Heart left ventricle (tissue), 16 donors: Measurements from ENCODE around the gene PNPLA2. TPM values are rescaled to one million over a fixed set of nuclear protein-coding genes. Genes with fewer than 3 reads are reported as not detected.

Experiments used
- ATAC-seq, 4 donors: fragments of 200-7000 bp; cut with Tn5 transposase; one replicate each; pipeline ENCODE4 v1.9.1; 2020 to 2022; ENCODE audit warnings: moderate library complexity in 4 of 4, mild to moderate bottlenecking in 3 of 4, moderate number of reproducible peaks in 1 of 4
- DNase-seq, 5 donors: peaks; one replicate each; pipeline ENCODE4 v3.0.0-alpha.2; 2020
- H3K27ac ChIP-seq, 12 donors: fragments of 200-600 bp; sonication (generic) in 4 of 12; one replicate each; pipeline versions ENCODE4 v1.5.0 to v1.8.0; 2016 to 2022; ENCODE audit warnings: mild to moderate bottlenecking in 2 of 12
- H3K27me3 ChIP-seq, 9 donors: fragments of 200-600 bp; sonication (generic) in 2 of 9; one replicate each; pipeline versions ENCODE4 v1.5.1 to v1.8.0; 2016 to 2022; ENCODE audit warnings: mild to moderate bottlenecking in 3 of 9
- H3K36me3 ChIP-seq, 9 donors: fragments of 200-600 bp; sonication (generic) in 2 of 9; one replicate each; pipeline versions ENCODE4 v1.5.0 to v1.8.0; 2018 to 2022; ENCODE audit warnings: mild to moderate bottlenecking in 2 of 9
- H3K4me1 ChIP-seq, 12 donors: fragments of 200-600 bp; sonication (generic) in 4 of 12; one replicate each; pipeline versions ENCODE4 v1.5.0 to v1.8.0; 2016 to 2022; ENCODE audit warnings: mild to moderate bottlenecking in 3 of 12
- H3K4me3 ChIP-seq, 12 donors: fragments of 200-600 bp; sonication (generic) in 4 of 12; one replicate each; pipeline versions ENCODE4 v1.5.0 to v1.8.0; 2017 to 2022; ENCODE audit warnings: mild to moderate bottlenecking in 9 of 12, moderate library complexity in 4 of 12
- H3K9me3 ChIP-seq, 12 donors: fragments of 200-600 bp; sonication (generic) in 4 of 12; one replicate each; pipeline versions ENCODE4 v1.5.0 to v1.8.0; 2016 to 2022; ENCODE audit warnings: mild to moderate bottlenecking in 1 of 12
- CTCF ChIP-seq, 12 donors: fragments of 200-600 bp; sonication (generic) in 4 of 12; IDR thresholded peaks; one replicate each; pipeline versions ENCODE4 v1.5.0 to v1.8.0; 2018 to 2022; ENCODE audit warnings: antibody characterized with exemption in 12 of 12, mild to moderate bottlenecking in 5 of 12
- POLR2A ChIP-seq, 2 donors: fragments of 450-650 bp; IDR thresholded peaks; one replicate each; pipeline ENCODE4 v1.6.1; 2017; ENCODE audit warnings: antibody characterized with exemption in 2 of 2, mild to moderate bottlenecking in 2 of 2, moderate library complexity in 2 of 2
- WGBS, 4 donors: extraction: QIAGEN DNeasy Blood & Tissue Kit in 2 of 4; methylation state at CpG; one replicate each; pipeline versions ENCODE4 v1.1.5 to v1.1.7; 2013 to 2018; 5-methylcytosine and 5-hydroxymethylcytosine counted together
- intact Hi-C, 10 donors: fragments of 100-400 bp; cut with DNase I; formaldehyde crosslinking; loops; one replicate each; pipeline versions ENCODE4 v1.11.1 to v1.14.2; 2022
- polyA plus RNA-seq, 2 donors: library from polyadenylated mRNA; stranded (reverse); fragments of 200-250 nt; gene quantifications; one replicate each; pipeline ENCODE4 v1.2.3, GENCODE V29; 2013
- total RNA-seq, 9 donors: library from RNA; depleted of rRNA in 2 of 9; stranded (reverse); fragments of >200 nt in 2 of 9; fragmentation: NEBNext Ultra II Directional in 3 of 9; extraction: Animal tissue kit (Norgen Biotek cat#: 25700) in 3 of 9; gene quantifications; one replicate each; pipeline versions ENCODE4 v1.1.0 to v1.2.4, GENCODE V29; 2016 to 2023
- donor health status: ischemic (EF 13 %, LVEDD 7.1; RV severe dilation, severe dysfunction).
- donor health status: healthy with polysubstance abuse.
- donor health status: DM: no; HTN: yes; CAD: no.
- donor health status: DM: no; HTN: no; CAD: no.
- donor health status: ischemic (EF 25% LVEDD 6.9; RV normal size, moderate dysfunction).
- donor health status: ischemic (EF 25% LVEDD 5.7; RV mildly dilated, moderate dysfunction).
- donor health status: healthy.
- donor health status: DM: yes; HTN: yes; CAD: no.
- donor health status: ischemic (EF 35%, LVEDD 5.7; RV mildly dilated, moderate dysfunction).
- donor health status: nonischemic (EF 11% LVEDD 7.7; RV severe dilation, severe dysfunction).
- donor health status: DM: yes; HTN: yes; CAD: no.
- donor health status: PGD.
- donor health status: ischemic (EF 29% LVEDD 5.4; RV normal size, mild dysfunction).
- donor health status: nonischemic (EF 23%, LVEDD 6.1; RV moderate dilation, normal function).

PNPLA2 gene
- total and polyA plus RNA-seq, 11 donors: 112 to 348 (median 215) TPM

- Histone ChIP-seq H3K9me3 (no peaks in the 10 kb centered on the region), H3K27me3 (no peaks in the 10 kb centered on the region), H3K4me1 (peaks cover 0 to 44% (median 27%) of the 10 kb centered on the region in 12 donors), H3K27ac (no peak overlapping the region), H3K4me3 (peak overlapping the region in 1 of 12 donors; percentile 90), H3K36me3 (peaks cover 0 to 48% (median 30%) of the 10 kb centered on the region in 9 donors)
- TF ChIP-seq POLR2A (IDR thresholded peaks at IDR 0.05) (no peak), CTCF (IDR thresholded peaks at IDR 0.05) (no peak)
- intact Hi-C loops: no loop called here
- DNase-seq: peak in 1 of 5 donors; percentile 16
- WGBS, 4 donors: 74 to 81% (median 79%) methylated on average over 17 to 20 of the region's 20 CpGs
- ATAC-seq: no peak
These were observed 43.7 kb upstream of the PNPLA2 start for GRCh38 chr11:774873-775592.

- WGBS, 4 donors: 33 to 45% (median 37%) methylated on average over 11 of the region's 11 CpGs
- Histone ChIP-seq H3K27me3 (no peaks in the 10 kb centered on the region), H3K4me1 (peaks cover 0 to 44% (median 27%) of the 10 kb centered on the region in 12 donors), H3K9me3 (no peaks in the 10 kb centered on the region), H3K27ac (peak overlapping the region in 4 of 12 donors; percentile 69 to 94 (median 88)), H3K4me3 (peak overlapping the region; percentile 53 to 100 (median 92)), H3K36me3 (peaks cover 0 to 36% (median 18%) of the 10 kb centered on the region in 9 donors)
- TF ChIP-seq CTCF (IDR thresholded peaks at IDR 0.05) (no peak), POLR2A (IDR thresholded peaks at IDR 0.05) (no peak)
- DNase-seq: no peak
- intact Hi-C loops: no loop called here
- ATAC-seq: no peak
These were observed 42.5 kb upstream of the PNPLA2 start for GRCh38 chr11:776263-776560.

GRCh38 chr11:776561-777287 lies 42.0 kb upstream of the PNPLA2 start:
- H3K4me1 ChIP-seq: peaks cover 0 to 44% (median 27%) of the 10 kb centered on the region in 12 donors
- no peaks in the 10 kb centered on the region for H3K27me3 ChIP-seq

More at GRCh38 chr11:776561-777287, 42.0 kb upstream of the PNPLA2 start:
- intact Hi-C loops: loop anchor here in 1 of 10 donors (1.0 kb wide), 1 partner anchor 22 kb away; the partner anchor contains the start of gene SLC25A22
- 1 to 2% (median 2%) methylated on average over 31 to 65 of the region's 65 CpGs for WGBS, 4 donors
- no peak for TF ChIP-seq POLR2A (IDR thresholded peaks at IDR 0.05)
- no peak for TF ChIP-seq CTCF (IDR thresholded peaks at IDR 0.05)
- peak in 3 of 5 donors; percentile 30 to 67 (median 32) for DNase-seq
- peak in 2 of 4 donors; percentile 34 to 58 for ATAC-seq
- Histone ChIP-seq H3K36me3 (peaks cover 0 to 31% (median 14%) of the 10 kb centered on the region in 9 donors), H3K27ac (peak overlapping the region; percentile 22 to 94 (median 84)), H3K4me3 (peak overlapping the region; percentile 53 to 100 (median 92)), H3K9me3 (no peaks in the 10 kb centered on the region)
